Lung (tissue), 12 donors: ENCODE measurements around the gene DNAAF5. TPM values are rescaled to one million over a fixed set of nuclear protein-coding genes. Genes with fewer than 3 reads are reported as not detected.
"Not testable (repeated sequence)": the region's sequence is repeated elsewhere in the genome, so short reads cannot be mapped to it uniquely, and the experiment has no call there.

ENCODE experiments used
- ATAC-seq: fragments of 200-7000 bp; cut with Tn5 transposase; one replicate; pipeline ENCODE4 v1.9.1; 2020; ENCODE audit warnings: moderate number of reproducible peaks; ENCODE audit not compliant: insufficient read depth, low FRiP score
- DNase-seq, 3 donors: peaks; one replicate each; pipeline ENCODE4 v3.0.0-alpha.2; 2013 to 2017
- H3K27ac ChIP-seq, 2 donors: one replicate each; pipeline ENCODE4 v1.5.1; 2013; ENCODE audit warnings: mild to moderate bottlenecking in 2 of 2, moderate library complexity in 2 of 2, control low read depth in 1 of 2, inconsistent platforms in 1 of 2, low read depth in 1 of 2, low read length in 1 of 2
- H3K27me3 ChIP-seq, 3 donors: one replicate each; pipeline ENCODE4 v1.5.1; 2013; ENCODE audit warnings: low read length in 2 of 3; ENCODE audit not compliant: control insufficient read depth in 3 of 3, insufficient read depth in 3 of 3
- H3K36me3 ChIP-seq, 4 donors: one replicate each; pipeline ENCODE4 v1.5.1; 2013; ENCODE audit warnings: low read length in 4 of 4, mild to moderate bottlenecking in 1 of 4, moderate library complexity in 1 of 4; ENCODE audit not compliant: control insufficient read depth in 4 of 4, insufficient read depth in 4 of 4
- H3K4me1 ChIP-seq, 5 donors: one replicate each; pipeline ENCODE4 v1.5.1; 2013; ENCODE audit warnings: low read length in 5 of 5, mild to moderate bottlenecking in 2 of 5, moderate library complexity in 1 of 5; ENCODE audit not compliant: control insufficient read depth in 5 of 5, insufficient read depth in 5 of 5
- H3K4me3 ChIP-seq: one replicate; pipeline ENCODE4 v1.5.1; 2013; ENCODE audit warnings: mild to moderate bottlenecking, control low read depth, moderate library complexity
- H3K9ac ChIP-seq, 2 donors: one replicate each; pipeline ENCODE4 v1.5.1; 2013; ENCODE audit warnings: low read length in 2 of 2, control low read depth in 1 of 2; ENCODE audit not compliant: insufficient read depth in 1 of 2
- H3K9me3 ChIP-seq, 4 donors: one replicate each; pipeline ENCODE4 v1.5.1; 2013; ENCODE audit warnings: low read length in 3 of 4, mild to moderate bottlenecking in 1 of 4, moderate library complexity in 1 of 4; ENCODE audit not compliant: control insufficient read depth in 4 of 4, insufficient read depth in 3 of 4
- WGBS, 2 donors: extraction: QIAGEN DNeasy Blood & Tissue Kit; methylation state at CpG; one replicate each; pipeline ENCODE4 v1.1.7; 2013; 5-methylcytosine and 5-hydroxymethylcytosine counted together
- polyA plus RNA-seq, 2 donors: library from polyadenylated mRNA; stranded (reverse); fragments of 200-250 nt; gene quantifications; one replicate each; pipeline ENCODE4 v1.2.1, GENCODE V29; 2013
- total RNA-seq, 2 donors: library from RNA; depleted of rRNA in 1 of 2; stranded (reverse); fragments of >200 nt in 1 of 2; gene quantifications; one replicate each; pipeline ENCODE4 v1.2.1, GENCODE V29; 2014 to 2021
- TF ChIP-seq, protein P1 (sequence below): IDR thresholded peaks from 2 replicates; pipeline ENCODE4 v1.5.1; 2012; ENCODE audit warnings: mild to moderate bottlenecking; ENCODE audit errors: control extremely low read depth, extremely low read depth
- donor health status: control.
- donor health status: control.
- donor health status: Bipolar disorder and iron deficiency.
- donor health status: healthy.
- donor health status: DM: yes; HTN: yes; CAD: no.

Gene DNAAF5
- total and polyA plus RNA-seq, 4 donors: 10.2 to 30.2 (median 18.6) TPM

DNA sequence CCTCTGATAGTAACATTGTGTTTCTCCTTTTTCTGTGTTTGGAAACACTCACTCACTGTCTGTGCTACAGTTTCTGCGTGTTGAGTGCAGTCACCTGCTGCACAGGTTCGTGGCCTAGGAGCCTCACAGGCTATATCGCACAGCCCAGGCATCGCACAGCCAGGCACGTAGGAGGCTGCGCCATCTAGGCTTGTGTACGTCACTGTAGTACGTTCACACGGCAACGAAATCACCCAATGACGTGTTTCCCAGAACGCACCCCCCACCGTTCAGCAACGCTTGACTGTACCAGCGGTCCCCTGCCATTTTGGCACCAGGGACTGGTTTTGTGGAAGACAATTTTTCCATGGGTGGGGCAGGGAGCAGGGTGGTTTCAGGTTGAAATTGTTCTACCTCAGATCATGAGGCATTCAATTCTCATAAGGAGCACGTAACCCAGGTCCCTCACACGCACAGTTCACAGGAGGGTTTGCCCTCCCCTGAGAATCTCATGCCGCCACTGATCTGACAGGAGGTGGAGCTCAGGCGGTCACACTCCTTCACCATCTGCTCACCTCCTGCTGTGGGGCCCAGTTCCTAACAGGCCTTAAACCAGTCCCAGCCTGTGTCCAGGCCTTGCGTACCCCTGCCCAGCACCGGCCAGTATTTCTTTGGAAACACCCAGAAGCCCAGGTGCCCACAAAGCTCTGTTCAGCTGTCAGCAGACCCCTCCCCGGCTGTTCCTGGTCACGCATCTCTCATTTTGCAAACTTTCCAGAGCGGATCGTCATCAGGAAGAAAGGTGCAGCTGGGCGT, 23.8 kb downstream of the DNAAF5 start:
- Histone ChIP-seq H3K36me3 (peaks cover 0 to 26% (median 17%) of the 10 kb centered on the region in 4 donors), H3K27ac (no peak overlapping the region), H3K27me3 (no peaks in the 10 kb centered on the region), H3K4me1 (no peaks in the 10 kb centered on the region), H3K4me3 (no peak overlapping the region), H3K9ac (no peak overlapping the region), H3K9me3 (peaks cover 0 to 4% (median 0%) of the 10 kb centered on the region in 4 donors)
- DNase-seq (no peak), ATAC-seq (no peak)
- 96% methylated on average over 26 of the region's 26 CpGs for WGBS, 2 donors
- TF ChIP-seq, protein P1, sequence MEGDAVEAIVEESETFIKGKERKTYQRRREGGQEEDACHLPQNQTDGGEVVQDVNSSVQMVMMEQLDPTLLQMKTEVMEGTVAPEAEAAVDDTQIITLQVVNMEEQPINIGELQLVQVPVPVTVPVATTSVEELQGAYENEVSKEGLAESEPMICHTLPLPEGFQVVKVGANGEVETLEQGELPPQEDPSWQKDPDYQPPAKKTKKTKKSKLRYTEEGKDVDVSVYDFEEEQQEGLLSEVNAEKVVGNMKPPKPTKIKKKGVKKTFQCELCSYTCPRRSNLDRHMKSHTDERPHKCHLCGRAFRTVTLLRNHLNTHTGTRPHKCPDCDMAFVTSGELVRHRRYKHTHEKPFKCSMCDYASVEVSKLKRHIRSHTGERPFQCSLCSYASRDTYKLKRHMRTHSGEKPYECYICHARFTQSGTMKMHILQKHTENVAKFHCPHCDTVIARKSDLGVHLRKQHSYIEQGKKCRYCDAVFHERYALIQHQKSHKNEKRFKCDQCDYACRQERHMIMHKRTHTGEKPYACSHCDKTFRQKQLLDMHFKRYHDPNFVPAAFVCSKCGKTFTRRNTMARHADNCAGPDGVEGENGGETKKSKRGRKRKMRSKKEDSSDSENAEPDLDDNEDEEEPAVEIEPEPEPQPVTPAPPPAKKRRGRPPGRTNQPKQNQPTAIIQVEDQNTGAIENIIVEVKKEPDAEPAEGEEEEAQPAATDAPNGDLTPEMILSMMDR: no peak

DNA sequence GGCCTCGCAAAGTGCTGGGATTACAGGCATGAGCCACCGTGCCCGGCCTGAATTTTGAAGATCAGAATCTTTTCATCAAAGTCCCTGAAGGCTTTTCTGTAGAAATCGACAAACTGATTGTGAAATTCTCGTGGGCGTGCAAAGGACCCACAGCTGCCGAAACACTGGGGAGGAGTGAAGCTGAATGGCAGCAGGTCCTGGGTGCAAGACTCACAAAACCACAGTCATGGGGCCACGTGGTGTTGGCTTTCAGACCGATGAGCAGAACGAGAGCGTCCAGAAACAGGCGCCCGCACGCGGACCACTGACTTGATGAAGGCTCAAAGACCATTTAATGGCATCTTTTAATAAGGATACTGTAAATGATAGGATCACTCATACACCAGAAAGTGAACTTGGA, 25.3 kb downstream of the DNAAF5 start:
- Histone ChIP-seq H3K4me3 (no peak overlapping the region), H3K9me3 (peaks cover 0 to 2% (median 0%) of the 10 kb centered on the region in 4 donors), H3K4me1 (no peaks in the 10 kb centered on the region), H3K27me3 (no peaks in the 10 kb centered on the region), H3K36me3 (peaks cover 2 to 32% (median 16%) of the 10 kb centered on the region in 4 donors), H3K9ac (no peak overlapping the region), H3K27ac (no peak overlapping the region)
- TF ChIP-seq, protein P1: no peak
- ATAC-seq (no peak), DNase-seq (no peak)
- 87 to 93% methylated on average over 15 of the region's 15 CpGs for WGBS, 2 donors

DNA sequence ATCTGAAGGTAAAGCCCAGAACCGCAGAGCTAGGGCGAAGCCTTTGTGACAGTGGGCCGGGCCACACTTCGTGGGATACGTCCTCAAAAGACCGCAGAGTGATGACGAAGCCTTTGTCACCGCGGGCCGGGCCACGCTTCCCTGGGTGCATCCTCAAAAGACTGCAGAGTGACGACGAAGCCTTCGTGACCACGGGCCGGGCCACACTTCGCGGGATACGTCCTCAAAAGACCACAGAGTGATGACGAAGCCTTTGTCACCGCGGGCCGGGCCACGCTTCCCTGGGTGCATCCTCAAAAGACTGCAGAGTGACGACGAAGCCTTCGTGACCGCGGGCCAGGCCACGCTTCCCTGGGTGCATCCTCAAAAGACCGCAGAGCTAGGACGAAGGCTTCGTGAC, 25.8 kb downstream of the DNAAF5 start:
- H3K4me3 ChIP-seq, H3K27me3 ChIP-seq, H3K27ac ChIP-seq, H3K9me3 ChIP-seq, H3K4me1 ChIP-seq, H3K9ac ChIP-seq, DNase-seq, ATAC-seq: not testable (repeated sequence)
- WGBS, 2 donors: 91 to 93% methylated on average over 33 of the region's 33 CpGs
- peaks cover 6 to 33% (median 19%) of the 10 kb centered on the region in 4 donors for H3K36me3 ChIP-seq

DNA sequence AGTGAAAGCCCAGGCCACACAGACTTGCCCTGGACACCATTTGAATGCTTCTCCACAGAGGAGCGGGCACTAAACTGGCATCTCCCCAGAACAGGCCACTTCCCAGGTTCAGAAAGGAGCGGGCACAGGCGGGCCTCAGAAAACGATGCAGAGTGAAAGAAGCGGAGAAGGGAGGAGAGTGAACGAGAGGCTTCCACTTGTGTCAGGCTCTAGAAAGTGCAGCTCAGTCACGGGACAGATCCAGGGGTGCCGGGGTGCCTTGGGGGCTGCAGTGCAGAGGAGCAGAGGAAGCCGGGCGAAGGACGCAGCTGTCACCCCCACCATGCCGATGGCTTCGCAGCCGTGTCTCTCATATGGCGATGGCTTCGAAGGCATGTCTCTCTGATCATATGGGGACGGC, 26.7 kb downstream of the DNAAF5 start:
- no peaks in the 10 kb centered on the region for H3K4me1 ChIP-seq
- WGBS, 2 donors: 96 to 98% methylated on average over 17 of the region's 17 CpGs
- no peaks in the 10 kb centered on the region for H3K27me3 ChIP-seq
- no peak overlapping the region for H3K4me3 ChIP-seq
- no peak for ATAC-seq
- DNase-seq: no peak
- TF ChIP-seq, protein P1: no peak
- peaks cover 0 to 2% (median 0%) of the 10 kb centered on the region in 4 donors for H3K9me3 ChIP-seq
- no peak overlapping the region for H3K9ac ChIP-seq
- H3K27ac ChIP-seq: no peak overlapping the region
- H3K36me3 ChIP-seq: peaks cover 8 to 39% (median 22%) of the 10 kb centered on the region in 4 donors
